ENCODE results near the gene FOXP1.

FOXP1 gene

DNA sequence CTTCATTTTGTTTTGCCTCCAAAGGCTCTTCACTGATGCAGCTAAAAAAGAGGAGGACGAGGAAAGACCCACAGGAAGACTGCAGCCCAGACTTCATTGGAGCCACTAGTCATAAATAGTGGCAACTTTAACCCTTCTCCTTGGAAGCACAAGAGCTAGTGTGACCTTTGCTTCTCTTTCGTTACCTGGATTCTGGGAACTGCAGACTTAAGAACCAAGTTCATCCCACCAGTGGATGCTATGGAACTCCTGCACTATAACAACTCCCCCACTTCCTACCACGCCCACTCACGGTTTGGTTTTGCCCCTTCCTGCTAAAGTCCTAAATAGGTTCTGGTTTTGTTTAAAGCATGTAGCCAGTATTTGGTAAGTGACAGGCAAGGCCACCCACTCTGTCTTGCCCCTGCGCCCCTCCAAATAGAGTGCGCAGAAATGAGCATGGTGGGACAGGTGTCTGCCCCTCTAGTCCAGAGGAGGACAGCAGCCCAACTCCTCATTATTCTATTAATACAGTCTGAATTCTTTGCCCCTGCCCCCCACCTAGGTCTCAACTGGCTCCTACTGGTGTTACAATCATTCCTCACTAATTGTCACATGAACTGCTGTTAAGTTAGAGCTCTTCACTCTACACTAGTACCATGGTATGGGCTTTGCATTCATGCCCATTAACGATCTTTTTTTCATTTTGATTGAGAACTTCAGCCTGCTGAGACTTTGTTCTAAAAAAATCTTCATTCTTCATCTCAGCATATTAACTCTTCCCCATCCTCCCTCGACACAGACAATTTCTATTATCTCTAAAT is 504.6 kb downstream of the FOXP1 start:
- Histone ChIP-seq H3K27ac (ENCODE audit: low read depth, low read length) (no peak overlapping the region), H3K36me3 (ENCODE audit: insufficient read depth, low read length) (no peaks in the 10 kb centered on the region), H3K27me3 (ENCODE audit: insufficient read depth, low read length) (no peaks in the 10 kb centered on the region), H3K79me2 (ENCODE audit: control insufficient read depth, insufficient read depth, low read length, unreplicated experiment) (peaks cover 15% of the 10 kb centered on the region), H2AFZ (ENCODE audit: low read length, unreplicated experiment) (no peak overlapping the region), H3K4me1 (ENCODE audit: control insufficient read depth, insufficient read depth, low read length, unreplicated experiment) (peaks cover 50% of the 10 kb centered on the region), H3K4me3 (ENCODE audit: low read depth, low read length) (no peak overlapping the region)

DNA sequence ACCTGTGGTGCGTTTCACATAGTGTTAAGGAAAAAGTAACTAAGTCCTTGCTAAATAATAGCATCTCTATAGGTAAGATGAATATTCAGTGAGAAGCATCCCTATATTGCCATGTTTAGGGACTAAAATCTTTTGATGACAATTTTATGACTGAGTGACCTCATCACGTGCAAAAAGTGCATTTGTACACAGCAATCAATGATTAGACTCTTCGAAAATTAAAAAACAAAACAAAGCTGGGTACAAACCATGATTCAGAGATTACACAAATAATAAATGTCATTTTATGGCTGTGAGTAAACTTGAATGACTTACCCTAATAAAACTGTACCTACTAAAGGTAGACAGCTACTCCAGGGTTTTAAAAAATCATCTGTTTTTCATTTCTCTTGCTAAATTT is 505.3 kb downstream of the FOXP1 start:
- Histone ChIP-seq H3K4me3 (ENCODE audit: low read depth, low read length) (no peak overlapping the region), H3K4me1 (ENCODE audit: control insufficient read depth, insufficient read depth, low read length, unreplicated experiment) (peaks cover 57% of the 10 kb centered on the region), H3K27ac (ENCODE audit: low read depth, low read length) (no peak overlapping the region), H3K27me3 (ENCODE audit: insufficient read depth, low read length) (no peaks in the 10 kb centered on the region), H3K36me3 (ENCODE audit: insufficient read depth, low read length) (no peaks in the 10 kb centered on the region), H2AFZ (ENCODE audit: low read length, unreplicated experiment) (no peak overlapping the region), H3K79me2 (ENCODE audit: control insufficient read depth, insufficient read depth, low read length, unreplicated experiment) (peaks cover 10% of the 10 kb centered on the region)

DNA sequence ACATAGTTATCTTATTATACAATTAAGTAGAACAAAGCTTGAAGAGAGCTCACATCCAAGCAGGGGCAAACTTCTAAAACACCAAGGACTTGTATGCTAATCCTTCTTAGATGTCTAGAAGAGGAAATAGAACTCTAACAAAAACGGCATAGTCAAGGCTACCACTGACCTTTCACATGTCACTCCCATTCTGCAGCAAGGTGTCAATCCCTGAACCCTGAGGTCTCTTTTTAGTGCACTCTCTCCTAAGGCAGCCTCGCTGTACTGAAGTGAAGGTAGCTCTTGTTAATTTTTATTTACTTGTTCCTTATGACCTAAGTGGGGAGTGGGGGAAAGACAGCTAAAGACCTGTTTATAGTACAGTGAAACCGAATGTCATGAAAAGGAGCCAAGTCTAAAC is 506.5 kb downstream of the FOXP1 start:
- Histone ChIP-seq H3K27ac (ENCODE audit: low read depth, low read length) (peak overlapping the region; percentile 43), H2AFZ (ENCODE audit: low read length, unreplicated experiment) (no peak overlapping the region), H3K79me2 (ENCODE audit: control insufficient read depth, insufficient read depth, low read length, unreplicated experiment) (peaks cover 10% of the 10 kb centered on the region), H3K27me3 (ENCODE audit: insufficient read depth, low read length) (no peaks in the 10 kb centered on the region), H3K36me3 (ENCODE audit: insufficient read depth, low read length) (no peaks in the 10 kb centered on the region), H3K4me3 (ENCODE audit: low read depth, low read length) (no peak overlapping the region), H3K4me1 (ENCODE audit: control insufficient read depth, insufficient read depth, low read length, unreplicated experiment) (peaks cover 68% of the 10 kb centered on the region)

DNA sequence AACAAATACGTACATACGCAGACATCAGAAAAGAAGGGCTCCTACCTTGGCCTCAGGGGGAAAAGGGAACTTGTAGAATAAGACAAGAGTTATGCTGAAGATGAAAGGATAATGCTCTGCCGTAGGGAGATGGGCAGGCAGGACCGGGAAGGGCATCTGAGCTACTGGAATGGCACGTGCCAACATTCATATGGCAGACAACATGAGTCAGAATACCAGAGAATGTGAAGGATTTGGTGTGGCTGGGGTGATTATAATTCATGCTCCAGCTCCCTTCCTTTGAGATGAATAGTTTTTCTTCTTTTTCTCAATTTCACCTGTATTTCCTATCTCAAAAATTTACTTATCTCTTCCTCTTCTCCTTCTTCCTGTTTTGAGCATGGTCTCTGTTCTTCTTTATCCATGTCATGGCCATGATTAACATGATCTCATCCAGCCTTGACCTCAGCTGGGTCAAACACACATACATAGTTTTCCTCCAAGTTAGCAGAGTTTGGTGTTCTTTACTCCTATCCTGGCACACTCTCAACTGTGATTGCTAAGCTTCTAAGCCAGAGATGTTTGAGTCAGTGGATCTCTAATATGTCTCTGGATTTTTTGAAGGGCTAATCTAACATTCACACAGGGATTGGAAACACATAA is 507.0 kb downstream of the FOXP1 start:
- H3K79me2 ChIP-seq (ENCODE audit: control insufficient read depth, insufficient read depth, low read length, unreplicated experiment): peaks cover 10% of the 10 kb centered on the region
- peak overlapping the region; percentile 43 for H3K27ac ChIP-seq (ENCODE audit: low read depth, low read length)
- H2AFZ ChIP-seq (ENCODE audit: low read length, unreplicated experiment): no peak overlapping the region
- H3K36me3 ChIP-seq (ENCODE audit: insufficient read depth, low read length): no peaks in the 10 kb centered on the region
- no peak overlapping the region for H3K4me3 ChIP-seq (ENCODE audit: low read depth, low read length)
- H3K4me1 ChIP-seq (ENCODE audit: control insufficient read depth, insufficient read depth, low read length, unreplicated experiment): peaks cover 69% of the 10 kb centered on the region
- no peaks in the 10 kb centered on the region for H3K27me3 ChIP-seq (ENCODE audit: insufficient read depth, low read length)

DNA sequence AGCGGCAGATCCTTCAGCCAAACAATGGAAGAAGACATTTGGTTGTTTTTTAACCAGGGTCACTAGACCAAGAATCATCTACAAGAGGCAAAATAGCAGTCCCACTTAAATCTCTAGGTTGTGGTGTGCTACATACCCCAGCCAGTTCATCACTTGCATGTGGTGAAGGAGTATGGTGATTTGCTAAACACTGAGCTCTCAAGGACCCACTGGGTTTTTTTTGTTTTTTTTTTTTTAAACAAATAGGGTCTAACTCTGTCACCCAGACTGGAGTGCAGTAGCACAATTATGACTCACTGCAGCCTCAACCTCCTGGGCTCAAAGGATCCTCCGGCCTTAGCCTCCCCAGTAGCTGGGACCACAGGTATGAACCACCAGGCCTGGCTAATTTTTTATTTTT is 508.0 kb downstream of the FOXP1 start:
- no peak overlapping the region for H2AFZ ChIP-seq (ENCODE audit: low read length, unreplicated experiment)
- peaks cover 5% of the 10 kb centered on the region for H3K79me2 ChIP-seq (ENCODE audit: control insufficient read depth, insufficient read depth, low read length, unreplicated experiment)
- peak overlapping the region; percentile 60 for H3K27ac ChIP-seq (ENCODE audit: low read depth, low read length)
- no peak overlapping the region for H3K4me3 ChIP-seq (ENCODE audit: low read depth, low read length)
- peaks cover 59% of the 10 kb centered on the region for H3K4me1 ChIP-seq (ENCODE audit: control insufficient read depth, insufficient read depth, low read length, unreplicated experiment)
- no peaks in the 10 kb centered on the region for H3K27me3 ChIP-seq (ENCODE audit: insufficient read depth, low read length)
- no peaks in the 10 kb centered on the region for H3K36me3 ChIP-seq (ENCODE audit: insufficient read depth, low read length)

DNA sequence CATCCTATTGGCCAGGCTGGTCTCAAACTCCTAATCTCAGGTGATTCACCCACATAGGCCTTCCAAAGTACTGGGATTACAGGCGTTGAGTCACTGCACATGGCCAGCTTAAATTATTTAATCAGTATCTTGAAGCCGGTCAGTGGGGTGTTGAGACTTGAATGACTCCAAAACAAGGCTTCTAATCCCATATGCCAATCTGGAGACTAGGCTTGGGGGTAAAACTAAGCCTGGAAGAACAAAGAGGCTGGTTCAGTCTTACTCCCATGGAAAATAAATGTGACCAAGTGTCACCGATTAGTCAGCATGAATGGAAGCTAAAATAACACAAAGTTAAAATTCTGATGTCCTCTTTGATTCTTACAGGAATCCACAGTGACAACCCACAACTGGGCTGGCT is 509.1 kb downstream of the FOXP1 start:
- no peaks in the 10 kb centered on the region for H3K27me3 ChIP-seq (ENCODE audit: insufficient read depth, low read length)
- H3K4me1 ChIP-seq (ENCODE audit: control insufficient read depth, insufficient read depth, low read length, unreplicated experiment): peaks cover 62% of the 10 kb centered on the region
- no peak overlapping the region for H3K4me3 ChIP-seq (ENCODE audit: low read depth, low read length)
- H3K27ac ChIP-seq (ENCODE audit: low read depth, low read length): peak overlapping the region; percentile 60
- H3K36me3 ChIP-seq (ENCODE audit: insufficient read depth, low read length): no peaks in the 10 kb centered on the region
- peaks cover 2% of the 10 kb centered on the region for H3K79me2 ChIP-seq (ENCODE audit: control insufficient read depth, insufficient read depth, low read length, unreplicated experiment)
- H2AFZ ChIP-seq (ENCODE audit: low read length, unreplicated experiment): no peak overlapping the region

DNA sequence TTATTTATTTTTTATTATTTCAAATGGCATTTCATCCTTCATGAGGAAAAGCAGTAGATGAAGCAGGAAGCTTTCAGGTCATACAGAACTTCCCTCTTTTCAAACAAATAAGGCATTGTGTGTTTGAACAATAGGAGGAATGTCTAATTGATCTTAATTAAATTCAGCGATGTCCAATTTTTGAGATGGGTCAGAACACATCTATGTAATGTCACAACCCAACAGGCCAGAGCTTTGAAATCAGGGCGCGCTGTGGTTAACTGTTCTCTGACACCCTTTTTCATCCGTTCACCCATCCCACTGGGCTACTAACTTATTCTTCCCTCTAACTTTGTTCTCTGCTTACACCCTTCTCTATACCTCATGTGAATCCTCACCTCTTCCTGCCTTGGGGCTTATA is 510.5 kb downstream of the FOXP1 start:
- H3K79me2 ChIP-seq (ENCODE audit: control insufficient read depth, insufficient read depth, low read length, unreplicated experiment): peaks cover 11% of the 10 kb centered on the region
- peak overlapping the region; percentile 58 for H3K27ac ChIP-seq (ENCODE audit: low read depth, low read length)
- no peaks in the 10 kb centered on the region for H3K27me3 ChIP-seq (ENCODE audit: insufficient read depth, low read length)
- H3K4me3 ChIP-seq (ENCODE audit: low read depth, low read length): no peak overlapping the region
- H3K36me3 ChIP-seq (ENCODE audit: insufficient read depth, low read length): no peaks in the 10 kb centered on the region
- H2AFZ ChIP-seq (ENCODE audit: low read length, unreplicated experiment): no peak overlapping the region
- peaks cover 56% of the 10 kb centered on the region for H3K4me1 ChIP-seq (ENCODE audit: control insufficient read depth, insufficient read depth, low read length, unreplicated experiment)

DNA sequence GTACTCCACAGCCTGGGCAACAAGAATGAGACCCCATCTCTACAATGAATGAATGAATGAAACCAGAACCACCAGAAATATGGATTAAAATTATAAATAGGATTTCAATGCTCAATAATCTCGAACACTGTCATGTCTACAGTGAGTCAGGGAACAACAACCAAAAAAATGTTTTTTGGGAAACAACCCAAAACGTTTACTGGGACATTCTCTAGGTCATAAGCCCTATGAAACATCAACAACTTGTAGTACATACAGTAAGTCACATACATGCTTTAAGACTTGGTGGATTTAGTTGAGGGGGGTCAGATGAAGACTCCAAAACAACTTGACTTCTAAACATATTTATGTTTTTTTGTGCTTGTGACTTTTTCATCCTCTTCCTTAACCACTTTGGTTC is 511.2 kb downstream of the FOXP1 start:
- H3K79me2 ChIP-seq (ENCODE audit: control insufficient read depth, insufficient read depth, low read length, unreplicated experiment): peaks cover 14% of the 10 kb centered on the region
- H3K36me3 ChIP-seq (ENCODE audit: insufficient read depth, low read length): no peaks in the 10 kb centered on the region
- no peak overlapping the region for H2AFZ ChIP-seq (ENCODE audit: low read length, unreplicated experiment)
- H3K27me3 ChIP-seq (ENCODE audit: insufficient read depth, low read length): no peaks in the 10 kb centered on the region
- peak overlapping the region; percentile 58 for H3K27ac ChIP-seq (ENCODE audit: low read depth, low read length)
- peaks cover 55% of the 10 kb centered on the region for H3K4me1 ChIP-seq (ENCODE audit: control insufficient read depth, insufficient read depth, low read length, unreplicated experiment)
- H3K4me3 ChIP-seq (ENCODE audit: low read depth, low read length): no peak overlapping the region

DNA sequence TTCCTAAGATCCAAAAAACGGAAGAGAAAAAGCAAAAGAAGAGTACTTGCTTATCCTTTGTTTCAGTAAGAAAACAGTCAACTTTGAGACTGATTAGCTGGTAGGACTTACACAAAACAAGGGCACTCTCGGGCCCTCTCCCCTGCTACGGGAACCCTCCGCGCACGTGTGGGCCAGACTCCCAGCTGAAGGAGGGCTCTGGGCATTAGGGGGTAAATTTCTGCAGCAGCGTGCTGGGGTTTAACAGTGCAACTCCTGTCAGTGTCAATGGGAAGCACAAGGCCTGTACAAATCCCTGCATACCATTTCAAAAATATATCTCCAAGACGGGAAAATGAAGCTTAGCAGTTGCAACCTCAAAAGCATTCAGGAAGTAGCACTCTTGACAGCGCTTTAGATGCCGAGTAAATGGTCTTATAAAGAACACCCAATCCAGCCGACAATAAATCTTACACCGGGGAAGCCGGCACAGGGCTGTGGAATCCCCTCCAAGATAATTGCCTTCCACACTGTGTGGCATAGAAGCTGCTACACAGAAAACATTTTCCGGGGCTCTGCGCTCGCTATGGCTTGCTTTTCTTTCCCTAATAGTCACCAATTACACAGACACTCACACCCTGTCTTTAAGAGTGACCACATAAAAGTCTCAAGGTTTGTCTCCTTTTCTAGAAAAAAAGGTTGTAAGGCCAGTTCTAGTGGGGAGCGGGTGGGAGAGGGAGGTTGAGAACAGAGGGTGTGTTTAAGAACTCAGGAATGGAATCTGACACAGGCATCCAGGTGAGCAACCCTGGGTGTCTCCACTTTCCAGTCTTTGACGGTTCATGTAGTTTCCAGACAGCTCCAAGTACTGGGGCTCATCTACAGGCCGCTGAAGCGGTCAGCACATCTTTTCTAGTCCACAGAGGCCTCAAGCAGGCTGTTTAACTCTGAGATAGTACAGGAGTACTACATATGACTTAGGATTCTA is 512.7 kb downstream of the FOXP1 start:
- Histone ChIP-seq H3K4me3 (ENCODE audit: low read depth, low read length) (no peak overlapping the region), H2AFZ (ENCODE audit: low read length, unreplicated experiment) (no peak overlapping the region), H3K27ac (ENCODE audit: low read depth, low read length) (no peak overlapping the region), H3K36me3 (ENCODE audit: insufficient read depth, low read length) (no peaks in the 10 kb centered on the region), H3K4me1 (ENCODE audit: control insufficient read depth, insufficient read depth, low read length, unreplicated experiment) (peaks cover 57% of the 10 kb centered on the region), H3K79me2 (ENCODE audit: control insufficient read depth, insufficient read depth, low read length, unreplicated experiment) (peaks cover 29% of the 10 kb centered on the region), H3K27me3 (ENCODE audit: insufficient read depth, low read length) (no peaks in the 10 kb centered on the region)

DNA sequence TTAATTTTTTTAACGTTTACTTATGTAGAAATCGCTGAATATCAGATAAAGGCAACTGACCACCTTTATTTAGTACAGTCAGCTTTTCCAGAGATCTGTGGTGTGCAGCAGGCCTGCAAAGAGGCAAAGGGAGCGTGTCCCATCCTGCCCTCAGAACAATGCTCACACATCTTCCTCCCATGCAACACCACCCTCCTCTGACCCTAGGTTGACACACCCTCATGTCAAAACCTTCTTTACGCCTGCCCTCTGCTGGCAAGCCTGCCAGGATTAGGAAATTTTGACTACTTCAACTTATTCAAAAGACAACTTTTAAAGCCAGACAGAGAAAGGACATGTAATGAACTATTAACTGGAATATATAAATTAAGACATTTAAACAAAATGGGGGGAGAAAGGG is 513.7 kb downstream of the FOXP1 start:
- no peak overlapping the region for H3K4me3 ChIP-seq (ENCODE audit: low read depth, low read length)
- no peaks in the 10 kb centered on the region for H3K36me3 ChIP-seq (ENCODE audit: insufficient read depth, low read length)
- peaks cover 31% of the 10 kb centered on the region for H3K79me2 ChIP-seq (ENCODE audit: control insufficient read depth, insufficient read depth, low read length, unreplicated experiment)
- peaks cover 51% of the 10 kb centered on the region for H3K4me1 ChIP-seq (ENCODE audit: control insufficient read depth, insufficient read depth, low read length, unreplicated experiment)
- H2AFZ ChIP-seq (ENCODE audit: low read length, unreplicated experiment): no peak overlapping the region
- H3K27ac ChIP-seq (ENCODE audit: low read depth, low read length): no peak overlapping the region
- H3K27me3 ChIP-seq (ENCODE audit: insufficient read depth, low read length): no peaks in the 10 kb centered on the region
